Measurements from ENCODE around the gene GALNT10.

- no peak for TF ChIP-seq CTCF (IDR thresholded peaks at IDR 0.05)
- no peak for TF ChIP-seq POLR2A (IDR thresholded peaks at IDR 0.05)
Measured at GRCh38 chr5:154275566-154275965, 85.0 kb downstream of the GALNT10 start.
